Astrocyte (in vitro differentiated cells and primary cell): ENCODE results near the gene LRCH1.

Experiments used
- EZH2 ChIP-seq: IDR thresholded peaks from 2 replicates; pipeline ENCODE4 v1.6.1; 2012; ENCODE audit warnings: mild to moderate bottlenecking, low read length, inconsistent platforms; ENCODE audit not compliant: insufficient read depth
- TF ChIP-seq, protein P1 (sequence below): IDR thresholded peaks from 2 replicates; pipeline ENCODE4 v1.5.1; 2011; ENCODE audit warnings: low read depth, mild to moderate bottlenecking, inconsistent platforms, low read length, moderate library complexity; ENCODE audit not compliant: insufficient read depth

DNA sequence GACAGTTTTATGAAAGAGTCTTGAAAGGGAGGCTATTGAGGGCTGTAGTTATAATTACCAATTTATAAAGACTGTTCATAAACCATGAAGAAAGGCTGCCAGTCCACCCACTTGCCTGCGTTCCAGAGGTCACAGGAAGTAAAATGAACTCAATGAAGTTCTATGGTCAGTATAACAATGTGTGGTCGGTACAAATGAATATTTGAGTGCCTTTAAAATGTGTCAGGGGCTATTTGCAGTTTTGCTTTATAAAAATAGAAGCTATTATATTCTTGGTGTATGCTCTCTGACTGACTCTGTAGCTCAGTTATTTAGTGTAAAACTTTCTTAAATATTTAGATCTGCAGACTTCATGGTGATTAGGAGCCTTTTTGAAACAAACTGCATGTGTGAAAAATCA lies 197.0 kb downstream of the LRCH1 start:
- TF ChIP-seq, protein P1, sequence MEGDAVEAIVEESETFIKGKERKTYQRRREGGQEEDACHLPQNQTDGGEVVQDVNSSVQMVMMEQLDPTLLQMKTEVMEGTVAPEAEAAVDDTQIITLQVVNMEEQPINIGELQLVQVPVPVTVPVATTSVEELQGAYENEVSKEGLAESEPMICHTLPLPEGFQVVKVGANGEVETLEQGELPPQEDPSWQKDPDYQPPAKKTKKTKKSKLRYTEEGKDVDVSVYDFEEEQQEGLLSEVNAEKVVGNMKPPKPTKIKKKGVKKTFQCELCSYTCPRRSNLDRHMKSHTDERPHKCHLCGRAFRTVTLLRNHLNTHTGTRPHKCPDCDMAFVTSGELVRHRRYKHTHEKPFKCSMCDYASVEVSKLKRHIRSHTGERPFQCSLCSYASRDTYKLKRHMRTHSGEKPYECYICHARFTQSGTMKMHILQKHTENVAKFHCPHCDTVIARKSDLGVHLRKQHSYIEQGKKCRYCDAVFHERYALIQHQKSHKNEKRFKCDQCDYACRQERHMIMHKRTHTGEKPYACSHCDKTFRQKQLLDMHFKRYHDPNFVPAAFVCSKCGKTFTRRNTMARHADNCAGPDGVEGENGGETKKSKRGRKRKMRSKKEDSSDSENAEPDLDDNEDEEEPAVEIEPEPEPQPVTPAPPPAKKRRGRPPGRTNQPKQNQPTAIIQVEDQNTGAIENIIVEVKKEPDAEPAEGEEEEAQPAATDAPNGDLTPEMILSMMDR: no peak
- no peak for TF ChIP-seq EZH2
